IMR-90 (cell line): ENCODE data around the gene KIAA0319L.

Experiments
- CEBPB ChIP-seq: IDR thresholded peaks from 2 replicates; pipeline ENCODE4 v1.6.1; 2012; ENCODE audit warnings: low read depth, low read length, improper control_type of control experiment
- CHD1 ChIP-seq: IDR thresholded peaks from 2 replicates; pipeline ENCODE4 v1.6.1; 2012; ENCODE audit warnings: low read depth, low read length, improper control_type of control experiment
- CTCF ChIP-seq: conservative IDR thresholded peaks from 2 replicates; pipeline ENCODE4 v1.5.1; 2012; ENCODE audit warnings: mild to moderate bottlenecking, low read depth, low read length, improper control_type of control experiment
- FOS ChIP-seq: fragments of 150-350 bp; IDR thresholded peaks from 2 replicates; pipeline ENCODE4 v1.6.1; 2016; ENCODE audit warnings: low read depth, low read length
- MAZ ChIP-seq: IDR thresholded peaks from 2 replicates; pipeline ENCODE4 v1.6.1; 2012; ENCODE audit warnings: low read depth, mild to moderate bottlenecking, low read length, improper control_type of control experiment, moderate library complexity, borderline replicate concordance
- POLR2A ChIP-seq: IDR thresholded peaks from 2 replicates; pipeline ENCODE4 v1.6.1; 2012; ENCODE audit warnings: mild to moderate bottlenecking, low read depth, low read length
- RAD21 ChIP-seq: IDR thresholded peaks from 2 replicates; pipeline ENCODE4 v1.6.1; 2012; ENCODE audit warnings: low read length, improper control_type of control experiment
- RCOR1 ChIP-seq: IDR thresholded peaks from 2 replicates; pipeline ENCODE4 v1.6.1; 2012; ENCODE audit warnings: mild to moderate bottlenecking, low read length, improper control_type of control experiment; ENCODE audit not compliant: insufficient replicate concordance
- SMC3 ChIP-seq: fragments of 150-350 bp; IDR thresholded peaks from 2 replicates; pipeline ENCODE4 v1.6.1; 2016; ENCODE audit warnings: low read depth, mild to moderate bottlenecking, antibody characterized with exemption, low read length, moderate library complexity
- USF2 ChIP-seq: fragments of 150-350 bp; IDR thresholded peaks from 2 replicates; pipeline ENCODE4 v1.6.1; 2017; ENCODE audit warnings: mild to moderate bottlenecking, antibody characterized with exemption, low read length, low read depth

GRCh38 chr1:35564037-35564883 lies 7.1 kb upstream of the KIAA0319L start:
- peak; percentile 79 for TF ChIP-seq CTCF
- TF ChIP-seq CEBPB, result peak; percentile 62
- no peak for TF ChIP-seq USF2
- no peak for TF ChIP-seq FOS
- no peak for TF ChIP-seq POLR2A
- TF ChIP-seq CHD1, result no peak
- peak; percentile 78 for TF ChIP-seq RAD21
- TF ChIP-seq MAZ, result 0 out of 2 replicates have a peak, but pooled peaks have one; percentile 22
- TF ChIP-seq SMC3, result peak; percentile 69
- no peak for TF ChIP-seq RCOR1
